Mucosa of descending colon (tissue), 3 donors: Measurements from ENCODE around the gene REG1A. TPM values are rescaled to one million over a fixed set of nuclear protein-coding genes. Genes with fewer than 3 reads are reported as not detected.

ENCODE experiments used
- ATAC-seq: fragments of 200-7000 bp; cut with Tn5 transposase; one replicate; pipeline ENCODE4 v1.9.1; 2020; ENCODE audit warnings: mild to moderate bottlenecking, moderate library complexity
- DNase-seq, 3 donors: peaks; one replicate each; pipeline ENCODE4 v3.0.0-alpha.2; 2020
- H3K36me3 ChIP-seq: fragments of 200-600 bp; one replicate; pipeline ENCODE4 v1.8.0; 2021; ENCODE audit warnings: low read depth, mild to moderate bottlenecking
- H3K4me1 ChIP-seq: fragments of 200-600 bp; one replicate; pipeline ENCODE4 v1.8.0; 2021; ENCODE audit warnings: low read depth, mild to moderate bottlenecking
- H3K4me3 ChIP-seq: fragments of 200-600 bp; one replicate; pipeline ENCODE4 v1.8.0; 2021; ENCODE audit warnings: mild to moderate bottlenecking
- H3K9me3 ChIP-seq: fragments of 200-600 bp; one replicate; pipeline ENCODE4 v1.8.0; 2021; ENCODE audit warnings: mild to moderate bottlenecking
- intact Hi-C, 2 donors: fragments of 100-400 bp; cut with DNase I in 1 of 2; cut with micrococcal nuclease in 1 of 2; formaldehyde crosslinking; loops; one replicate each; pipeline versions ENCODE4 v1.11.0 to v1.11.1; 2022; cut with DNase I, micrococcal nuclease
- long read RNA-seq, 2 donors: library from polyadenylated mRNA; unstranded; transcript quantifications; one replicate each; pipeline ENCODE4 v2.0.0, GENCODE V29; 2019 to 2021
- total RNA-seq, 3 donors: library from RNA; stranded (reverse); fragmentation: NEBNext Ultra II Directional in 2 of 3; extraction: Animal tissue kit (Norgen Biotek cat#: 25700) in 2 of 3; gene quantifications; one replicate each; pipeline versions ENCODE4 v1.2.1 to v1.2.4, GENCODE V29; 2021 to 2023
- TF ChIP-seq, protein P1 (sequence below): fragments of 200-600 bp; IDR thresholded peaks from one replicate; pipeline ENCODE4 v1.8.0; 2022; ENCODE audit warnings: antibody characterized with exemption, mild to moderate bottlenecking
- donor health status: DM: no; HTN: no; CAD: no; lungs with moderate emphysema.
- donor health status: DM: no; HTN: no; CAD: no.
- donor health status: DM: no; HTN: yes; CAD: no.

The REG1A gene, protein sequence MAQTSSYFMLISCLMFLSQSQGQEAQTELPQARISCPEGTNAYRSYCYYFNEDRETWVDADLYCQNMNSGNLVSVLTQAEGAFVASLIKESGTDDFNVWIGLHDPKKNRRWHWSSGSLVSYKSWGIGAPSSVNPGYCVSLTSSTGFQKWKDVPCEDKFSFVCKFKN
- total RNA-seq: 100 to 1,000 TPM in 1 of 3 donors, under 1 TPM in 1, not detected in 1; 0.89 to 885 TPM
- long read RNA-seq, donor 1: 0 reads
- long read RNA-seq, donor 2, transcript REG1A-201 (6 exons, 808 nt): major isoform, 556 of 648 reads
- long read RNA-seq, donor 2, partial matches to known transcripts: 83 of 648 reads
- long read RNA-seq, donor 2, other reads (novel, unspliced or antisense): 9 of 648 reads

DNA sequence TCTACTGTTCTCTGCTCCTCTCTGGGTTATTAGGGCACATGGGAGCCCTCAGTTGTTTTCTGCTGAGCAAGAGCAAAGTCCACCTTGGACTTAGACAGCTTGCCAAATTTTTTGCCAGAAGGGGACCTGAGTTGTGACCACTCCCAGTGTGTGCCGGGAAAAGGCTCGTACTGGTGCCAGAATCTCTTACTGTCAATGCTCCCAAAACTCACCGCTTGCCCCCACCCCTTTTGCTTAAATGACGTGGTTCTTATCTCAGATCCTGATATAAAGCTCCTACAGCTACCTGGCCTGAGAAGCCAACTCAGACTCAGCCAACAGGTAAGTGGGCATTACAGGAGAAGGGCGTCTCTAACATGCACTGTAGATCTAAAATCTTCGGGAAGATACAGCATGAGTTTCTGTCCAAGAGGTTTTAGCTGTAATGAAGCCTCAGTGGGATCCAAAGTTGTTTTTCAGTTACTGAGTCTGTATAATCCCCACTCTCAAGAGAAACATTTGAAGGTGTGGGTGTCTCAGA is at the start of gene REG1A:
Gene REG1A (plus strand): TSS at position 295 of the 520 bp plus-strand sequence. CDS start 374 bp downstream, outside the sequence.
- ATAC-seq (peak; percentile 54), DNase-seq (no peak)
- no peaks in the 10 kb centered on the region for H3K9me3 ChIP-seq
- TF ChIP-seq, protein P1, sequence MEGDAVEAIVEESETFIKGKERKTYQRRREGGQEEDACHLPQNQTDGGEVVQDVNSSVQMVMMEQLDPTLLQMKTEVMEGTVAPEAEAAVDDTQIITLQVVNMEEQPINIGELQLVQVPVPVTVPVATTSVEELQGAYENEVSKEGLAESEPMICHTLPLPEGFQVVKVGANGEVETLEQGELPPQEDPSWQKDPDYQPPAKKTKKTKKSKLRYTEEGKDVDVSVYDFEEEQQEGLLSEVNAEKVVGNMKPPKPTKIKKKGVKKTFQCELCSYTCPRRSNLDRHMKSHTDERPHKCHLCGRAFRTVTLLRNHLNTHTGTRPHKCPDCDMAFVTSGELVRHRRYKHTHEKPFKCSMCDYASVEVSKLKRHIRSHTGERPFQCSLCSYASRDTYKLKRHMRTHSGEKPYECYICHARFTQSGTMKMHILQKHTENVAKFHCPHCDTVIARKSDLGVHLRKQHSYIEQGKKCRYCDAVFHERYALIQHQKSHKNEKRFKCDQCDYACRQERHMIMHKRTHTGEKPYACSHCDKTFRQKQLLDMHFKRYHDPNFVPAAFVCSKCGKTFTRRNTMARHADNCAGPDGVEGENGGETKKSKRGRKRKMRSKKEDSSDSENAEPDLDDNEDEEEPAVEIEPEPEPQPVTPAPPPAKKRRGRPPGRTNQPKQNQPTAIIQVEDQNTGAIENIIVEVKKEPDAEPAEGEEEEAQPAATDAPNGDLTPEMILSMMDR: no peak
- H3K36me3 ChIP-seq: no peaks in the 10 kb centered on the region
- peaks cover 3% of the 10 kb centered on the region for H3K4me1 ChIP-seq
- H3K4me3 ChIP-seq: no peak within 1 kb of the TSS
- intact Hi-C loops: no loop called here

DNA sequence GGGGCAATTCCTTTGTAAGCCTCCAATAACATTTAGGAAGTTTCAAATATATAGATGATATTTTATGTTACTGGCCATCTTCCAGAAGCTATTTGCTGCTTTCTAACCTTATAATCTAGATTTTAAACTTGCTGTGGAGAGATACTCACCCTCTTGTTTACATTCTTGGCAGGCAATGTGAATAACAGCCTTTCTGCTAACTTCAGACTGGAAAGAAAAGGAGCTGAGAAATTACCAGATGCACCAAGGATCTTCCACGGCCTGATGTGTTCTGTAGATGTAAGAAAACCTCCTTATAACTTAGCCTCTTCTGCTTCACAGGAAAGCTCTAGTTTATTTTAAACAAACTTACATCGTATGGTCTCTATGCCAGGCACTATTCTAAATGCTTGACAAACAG is 49.2 kb upstream of the REG1A start:
- no peaks in the 10 kb centered on the region for H3K9me3 ChIP-seq
- no peaks in the 10 kb centered on the region for H3K4me1 ChIP-seq
- no peak for DNase-seq
- intact Hi-C loops: no loop called here
- no peak for ATAC-seq
- no peak overlapping the region for H3K4me3 ChIP-seq
- TF ChIP-seq, protein P1: no peak
- H3K36me3 ChIP-seq: no peaks in the 10 kb centered on the region

DNA sequence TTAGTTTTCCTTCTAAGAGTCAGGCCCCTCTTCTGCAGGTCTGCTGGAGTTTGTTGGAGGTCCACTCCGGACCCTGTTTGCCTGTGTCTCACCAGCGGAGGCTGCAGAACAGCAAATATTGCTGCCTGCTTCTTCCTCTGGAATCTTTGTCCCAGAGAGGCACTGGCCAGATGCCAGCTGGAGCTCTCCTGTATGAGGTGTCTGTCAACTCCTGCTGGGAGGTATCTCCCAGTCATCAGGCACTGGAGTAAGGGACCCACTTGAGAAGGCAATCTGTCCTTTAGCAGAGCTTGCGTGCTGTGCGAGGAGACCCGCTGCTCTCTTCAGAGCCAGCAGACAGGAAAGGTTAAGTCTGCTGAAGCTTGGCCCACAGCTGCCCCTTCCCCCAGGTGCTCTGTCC is 37.3 kb upstream of the REG1A start:
- intact Hi-C loops: no loop called here
- Histone ChIP-seq H3K9me3 (no peaks in the 10 kb centered on the region), H3K4me1 (no peaks in the 10 kb centered on the region), H3K4me3 (no peak overlapping the region), H3K36me3 (no peaks in the 10 kb centered on the region)
- no peak for ATAC-seq
- TF ChIP-seq, protein P1: no peak
- no peak for DNase-seq

DNA sequence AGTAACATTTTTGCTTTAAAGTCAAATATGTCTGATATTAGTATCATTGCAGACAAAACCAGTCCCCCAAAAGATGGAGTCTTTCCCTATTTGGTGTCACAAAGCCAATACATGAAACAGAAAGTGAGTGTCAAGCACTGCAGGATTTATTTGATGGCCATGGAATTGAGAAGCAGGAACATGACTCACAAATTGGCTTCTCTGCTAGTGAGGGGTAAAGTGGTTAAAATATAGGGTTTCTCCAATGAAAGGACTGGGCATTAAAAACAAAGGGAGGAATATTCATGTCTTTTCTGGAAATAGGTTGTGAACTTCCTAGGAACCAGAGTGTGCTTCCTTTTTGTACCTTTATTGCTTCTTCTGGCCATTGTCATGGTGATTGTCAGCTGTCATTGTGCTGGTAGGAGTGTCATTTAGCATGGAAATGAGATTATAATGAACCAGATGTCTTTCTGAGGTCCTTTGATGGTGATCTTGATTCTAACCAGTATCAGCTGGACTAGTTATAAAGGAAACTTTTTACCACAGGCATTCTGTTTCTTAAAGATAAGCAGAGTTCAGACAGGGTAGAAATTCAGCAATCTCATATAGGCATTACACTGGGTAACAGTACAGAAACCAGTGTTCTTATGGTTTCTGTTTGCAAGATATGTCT is 36.6 kb upstream of the REG1A start:
- ATAC-seq: no peak
- Histone ChIP-seq H3K4me1 (no peaks in the 10 kb centered on the region), H3K4me3 (no peak overlapping the region), H3K36me3 (no peaks in the 10 kb centered on the region), H3K9me3 (no peaks in the 10 kb centered on the region)
- TF ChIP-seq, protein P1: no peak
- intact Hi-C loops: no loop called here
- DNase-seq: no peak

DNA sequence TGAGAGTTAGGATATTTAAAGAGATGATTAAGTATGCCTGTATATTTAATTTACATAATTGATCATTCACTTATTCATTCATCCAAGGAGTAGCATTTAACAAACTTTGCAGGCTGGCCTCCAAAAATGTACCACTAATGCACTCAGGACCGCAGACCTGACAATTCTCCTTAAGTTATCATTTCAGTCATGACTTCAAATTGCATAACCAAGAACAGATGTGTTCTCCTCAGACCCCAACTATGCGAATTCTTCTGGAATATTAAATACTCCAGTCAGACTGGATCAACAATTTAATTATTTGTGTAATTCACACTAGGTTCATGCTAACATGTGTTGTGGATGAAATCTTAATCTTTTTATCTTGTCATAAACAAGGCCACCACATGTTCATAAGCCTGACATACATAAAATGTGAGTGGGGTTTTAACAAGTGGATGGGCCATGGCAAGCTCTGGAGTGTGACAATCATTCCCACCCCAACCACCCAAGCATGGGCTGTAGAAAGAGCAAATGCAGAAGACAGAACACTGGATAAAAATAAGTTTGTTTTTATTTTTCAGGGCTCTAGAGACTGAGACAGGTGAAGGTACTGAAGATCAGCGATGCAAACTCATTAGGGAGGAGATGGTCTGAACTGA is 35.7 kb upstream of the REG1A start:
- ATAC-seq: no peak

More for the DNA sequence above, 35.7 kb upstream of the REG1A start:
- no peak for DNase-seq
- Histone ChIP-seq H3K9me3 (no peaks in the 10 kb centered on the region), H3K4me3 (no peak overlapping the region), H3K36me3 (no peaks in the 10 kb centered on the region), H3K4me1 (no peaks in the 10 kb centered on the region)
- intact Hi-C loops: no loop called here
- TF ChIP-seq, protein P1: no peak
